SH-SY5Y (cell line): Measurements from ENCODE around the gene KIAA2012.

ENCODE experiments used
- GATA2 ChIP-seq: IDR thresholded peaks from 2 replicates; pipeline ENCODE4 v1.6.1; 2011; ENCODE audit warnings: mild to moderate bottlenecking, low read depth, low read length
- GATA3 ChIP-seq: IDR thresholded peaks from 2 replicates; pipeline ENCODE4 v1.6.1; 2011; ENCODE audit warnings: low read depth, mild to moderate bottlenecking, low read length, moderate library complexity

DNA sequence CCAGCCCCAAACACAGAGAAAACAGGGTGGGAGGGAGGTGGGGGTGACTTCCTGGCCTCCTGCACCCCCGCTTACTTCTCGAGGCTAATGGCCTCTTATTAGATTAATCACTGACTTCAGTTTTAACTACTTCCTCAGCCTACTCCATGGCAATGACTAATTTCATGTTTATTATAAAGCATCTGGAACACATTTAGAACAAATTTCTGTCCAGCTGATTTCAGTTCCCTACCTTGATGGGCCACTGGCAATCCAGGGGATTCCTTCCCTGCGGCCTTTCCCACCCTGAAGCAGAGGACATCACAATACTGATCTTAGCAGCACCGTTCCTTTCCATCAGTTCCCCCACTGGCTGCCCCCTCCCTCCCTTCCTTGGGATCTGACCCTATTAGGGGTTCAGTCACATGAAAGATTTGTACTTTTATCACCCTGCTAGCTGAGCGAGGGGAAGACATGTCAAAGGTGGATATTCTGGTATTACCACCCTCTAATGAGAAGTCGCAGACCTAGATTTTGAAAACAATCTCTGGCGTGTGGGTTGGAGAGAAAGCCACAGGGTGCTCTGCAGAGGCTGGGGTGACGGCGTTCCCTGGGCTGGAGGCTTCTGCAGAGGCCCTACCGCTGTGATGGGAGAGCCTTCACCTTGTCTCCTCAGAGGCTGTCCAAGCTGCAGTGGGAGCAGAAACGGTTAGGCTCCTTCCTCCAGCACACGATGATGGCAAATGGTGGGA is 67.6 kb downstream of the KIAA2012 start:
- TF ChIP-seq GATA3 (no peak), GATA2 (no peak)
